WI38 (cell line): ENCODE results near the gene MAGI1.

Experiments used
- H3K4me3 ChIP-seq: 2 replicates; pipeline ENCODE4 v1.5.1; 2011; ENCODE audit warnings: low read depth, mild to moderate bottlenecking, control low read depth, low read length
- CTCF ChIP-seq: IDR thresholded peaks from 2 replicates; pipeline ENCODE4 v1.5.1; 2012; ENCODE audit warnings: low read depth, mild to moderate bottlenecking, control low read depth, low read length

Gene MAGI1

GRCh38 chr3:65951836-65952505 is 86.7 kb downstream of the MAGI1 start:
- H3K4me3 ChIP-seq, result no peak overlapping the region
- no peak for TF ChIP-seq CTCF

GRCh38 chr3:65950340-65951326 is 88.1 kb downstream of the MAGI1 start:
- no peak overlapping the region for H3K4me3 ChIP-seq
- no peak for TF ChIP-seq CTCF

DNA sequence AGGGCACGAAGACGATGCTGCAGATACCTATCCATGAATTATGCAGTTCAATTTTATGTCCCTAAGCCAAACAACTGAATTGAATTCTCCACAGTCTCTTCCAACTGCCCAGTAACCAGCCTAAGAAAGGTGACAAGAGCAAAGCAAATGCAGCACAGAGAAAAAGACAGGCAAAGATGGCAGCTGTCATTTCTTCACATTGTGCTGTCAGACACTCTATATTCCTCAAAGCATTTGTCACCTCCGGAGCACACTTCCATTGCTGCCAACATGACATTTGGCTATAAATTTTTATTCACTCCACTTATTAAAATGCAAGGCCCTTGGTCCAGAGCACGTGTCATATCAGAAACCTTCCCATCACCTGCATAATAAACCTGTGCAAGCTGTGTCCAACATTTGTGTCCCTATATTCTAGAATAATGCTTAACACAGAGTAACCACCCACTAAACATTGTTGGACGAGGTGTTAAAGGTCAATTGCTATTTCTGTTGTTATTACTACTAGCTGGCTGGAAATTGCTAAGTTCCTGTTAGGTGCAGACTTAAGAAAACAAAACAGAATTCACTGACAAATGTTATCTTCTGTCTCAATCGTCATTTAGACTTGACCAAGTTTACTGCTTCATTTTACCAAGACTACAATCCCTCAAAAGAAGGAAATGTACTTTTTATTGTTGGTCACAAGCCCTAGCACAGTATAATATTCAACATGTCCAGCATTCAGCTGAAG is 89.7 kb downstream of the MAGI1 start:
- TF ChIP-seq CTCF, result no peak
- H3K4me3 ChIP-seq, result no peak overlapping the region

- no peak overlapping the region for H3K4me3 ChIP-seq
- no peak for TF ChIP-seq CTCF
These were observed 92.3 kb downstream of the MAGI1 start for GRCh38 chr3:65946438-65946837.

DNA sequence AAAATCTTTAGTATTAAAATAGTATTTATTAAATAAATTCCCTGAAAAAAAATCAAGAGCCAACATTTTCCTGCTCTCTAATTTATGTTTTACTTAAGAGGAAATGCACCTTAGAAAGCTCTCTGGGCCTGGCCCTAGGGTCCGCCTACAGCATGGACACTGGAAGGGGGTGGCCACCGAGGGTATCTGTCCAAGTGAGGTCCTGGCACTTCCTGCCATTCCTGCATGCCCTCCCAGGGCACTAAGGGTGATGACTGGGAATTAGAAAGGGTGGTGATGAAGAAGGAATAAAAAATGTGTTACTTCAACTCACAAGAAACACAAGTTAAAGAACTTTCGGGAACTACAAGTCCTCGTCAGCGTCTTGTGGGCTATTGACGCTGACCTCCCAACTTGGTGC is 92.8 kb downstream of the MAGI1 start:
- no peak overlapping the region for H3K4me3 ChIP-seq
- no peak for TF ChIP-seq CTCF

GRCh38 chr3:65945480-65945879 is 93.2 kb downstream of the MAGI1 start:
- TF ChIP-seq CTCF, result no peak
- no peak overlapping the region for H3K4me3 ChIP-seq

DNA sequence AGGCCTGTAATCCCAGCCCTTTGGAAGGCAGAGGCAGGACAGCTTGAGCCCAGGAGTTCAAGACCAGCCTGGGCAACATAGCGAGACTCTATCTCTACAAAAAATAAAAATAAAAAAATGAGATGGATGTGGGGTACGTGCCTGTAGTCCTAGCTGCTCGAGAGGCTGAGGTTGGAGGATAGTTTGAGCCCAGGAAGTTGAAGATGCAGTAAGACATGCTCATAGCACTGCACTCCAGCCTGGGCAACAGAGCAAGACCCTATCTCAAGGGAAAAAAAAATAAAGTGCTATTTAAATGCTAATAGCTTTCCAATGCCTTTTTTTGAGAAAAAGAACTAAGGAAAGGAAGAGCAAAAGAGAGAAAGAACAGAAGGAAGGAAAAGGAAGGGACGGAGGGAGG is 94.5 kb downstream of the MAGI1 start:
- H3K4me3 ChIP-seq, result no peak overlapping the region
- no peak for TF ChIP-seq CTCF
